ENCODE data around the gene TTC17. TPM values are rescaled to one million over a fixed set of nuclear protein-coding genes. Genes with fewer than 3 reads are reported as not detected.

Gene TTC17
- total RNA-seq, 1 donor from 2014 or later, result 53.8 TPM

- DNase-seq (ENCODE audit: low spot score), result no peak
- Mint-ChIP-seq H3K4me1 (ENCODE audit: low read depth) (no peaks in the 10 kb centered on the region), H3K27ac (ENCODE audit: unreplicated experiment) (no peak overlapping the region), H3K36me3 (ENCODE audit: low read depth) (peaks cover 3% of the 10 kb centered on the region), H3K4me3 (ENCODE audit: unreplicated experiment) (no peak overlapping the region), H3K27me3 (ENCODE audit: low read depth) (peaks cover 6% of the 10 kb centered on the region), H3K9me3 (ENCODE audit: low read depth) (peaks cover 8% of the 10 kb centered on the region)
- TF ChIP-seq CTCF (IDR thresholded peaks at IDR 0.05), result peak; percentile 19
These were observed 144.7 kb downstream of the TTC17 start for GRCh38 chr11:43503417-43503816.

- no peak for DNase-seq (ENCODE audit: low spot score)
These were observed 145.7 kb downstream of the TTC17 start for GRCh38 chr11:43504316-43504950.

GRCh38 chr11:43505171-43505570 is 146.5 kb downstream of the TTC17 start:
- Mint-ChIP-seq H3K36me3 (ENCODE audit: low read depth) (peaks cover 3% of the 10 kb centered on the region), H3K4me1 (ENCODE audit: low read depth) (no peaks in the 10 kb centered on the region), H3K27me3 (ENCODE audit: low read depth) (peaks cover 6% of the 10 kb centered on the region), H3K27ac (ENCODE audit: unreplicated experiment) (no peak overlapping the region), H3K9me3 (ENCODE audit: low read depth) (peaks cover 8% of the 10 kb centered on the region), H3K4me3 (ENCODE audit: unreplicated experiment) (no peak overlapping the region)
- no peak for TF ChIP-seq CTCF (IDR thresholded peaks at IDR 0.05)
- no peak for DNase-seq (ENCODE audit: low spot score)

More at GRCh38 chr11:43504316-43504950, 145.7 kb downstream of the TTC17 start:
- Mint-ChIP-seq H3K27ac (ENCODE audit: unreplicated experiment) (no peak overlapping the region), H3K36me3 (ENCODE audit: low read depth) (peaks cover 3% of the 10 kb centered on the region), H3K27me3 (ENCODE audit: low read depth) (peaks cover 6% of the 10 kb centered on the region), H3K4me1 (ENCODE audit: low read depth) (no peaks in the 10 kb centered on the region), H3K4me3 (ENCODE audit: unreplicated experiment) (no peak overlapping the region), H3K9me3 (ENCODE audit: low read depth) (peaks cover 8% of the 10 kb centered on the region)
- TF ChIP-seq CTCF (IDR thresholded peaks at IDR 0.05), result peak; percentile 60

- Mint-ChIP-seq H3K27ac (ENCODE audit: unreplicated experiment) (no peak overlapping the region), H3K27me3 (ENCODE audit: low read depth) (no peaks in the 10 kb centered on the region), H3K36me3 (ENCODE audit: low read depth) (no peaks in the 10 kb centered on the region), H3K4me3 (ENCODE audit: unreplicated experiment) (no peak overlapping the region), H3K4me1 (ENCODE audit: low read depth) (no peaks in the 10 kb centered on the region), H3K9me3 (ENCODE audit: low read depth) (no peaks in the 10 kb centered on the region)
- no peak for TF ChIP-seq CTCF (IDR thresholded peaks at IDR 0.05)
- no peak for DNase-seq (ENCODE audit: low spot score)
These were observed 148.5 kb downstream of the TTC17 start for GRCh38 chr11:43507171-43507570.

GRCh38 chr11:43508511-43508918 is 149.8 kb downstream of the TTC17 start:
- Mint-ChIP-seq H3K36me3 (ENCODE audit: low read depth) (peaks cover 1% of the 10 kb centered on the region), H3K9me3 (ENCODE audit: low read depth) (peaks cover 9% of the 10 kb centered on the region), H3K27me3 (ENCODE audit: low read depth) (peaks cover 2% of the 10 kb centered on the region), H3K4me1 (ENCODE audit: low read depth) (no peaks in the 10 kb centered on the region), H3K27ac (ENCODE audit: unreplicated experiment) (no peak overlapping the region), H3K4me3 (ENCODE audit: unreplicated experiment) (no peak overlapping the region)
- no peak for TF ChIP-seq CTCF (IDR thresholded peaks at IDR 0.05)
- DNase-seq (ENCODE audit: low spot score), result no peak

Measured in chondrocyte (in vitro differentiated cells).